Coronary artery (tissue), 2 donors: ENCODE data around the gene PLRG1.
A peak's percentile ranks its signal among the peaks of the same experiment; 100 is the strongest.
"Not testable (repeated sequence)": the region's sequence is repeated elsewhere in the genome, so short reads cannot be mapped to it uniquely, and the experiment has no call there.

Source experiments
- DNase-seq: peaks from one replicate; pipeline ENCODE4 v3.0.0-alpha.2; 2017; ENCODE audit warnings: low spot score
- H3K27ac ChIP-seq, 2 donors: fragments of 200-600 bp; sonication (generic); one replicate each; pipeline ENCODE4 v1.5.1; 2016 to 2019
- H3K4me3 ChIP-seq: fragments of 200-600 bp; sonication (generic); 2 replicates; pipeline ENCODE4 v1.5.1; 2016; ENCODE audit warnings: mild to moderate bottlenecking, moderate library complexity
- CTCF ChIP-seq: fragments of 200-600 bp; sonication (generic); IDR thresholded peaks from one replicate; pipeline ENCODE4 v1.5.1; 2019; ENCODE audit warnings: antibody characterized with exemption

The PLRG1 gene

GRCh38 chr4:154549894-154550790 lies at the start of gene PLRG1:
TSS of gene PLRG1 (minus strand) at chr4:154550400. CDS start at chr4:154550308, 92 bp downstream.
- DNase-seq = peak; percentile 97
- Histone ChIP-seq H3K4me3 (peak within 1 kb of the TSS; percentile 78), H3K27ac (peak within 1 kb of the TSS; percentile 75 to 92)
- TF ChIP-seq CTCF = no peak

DNA sequence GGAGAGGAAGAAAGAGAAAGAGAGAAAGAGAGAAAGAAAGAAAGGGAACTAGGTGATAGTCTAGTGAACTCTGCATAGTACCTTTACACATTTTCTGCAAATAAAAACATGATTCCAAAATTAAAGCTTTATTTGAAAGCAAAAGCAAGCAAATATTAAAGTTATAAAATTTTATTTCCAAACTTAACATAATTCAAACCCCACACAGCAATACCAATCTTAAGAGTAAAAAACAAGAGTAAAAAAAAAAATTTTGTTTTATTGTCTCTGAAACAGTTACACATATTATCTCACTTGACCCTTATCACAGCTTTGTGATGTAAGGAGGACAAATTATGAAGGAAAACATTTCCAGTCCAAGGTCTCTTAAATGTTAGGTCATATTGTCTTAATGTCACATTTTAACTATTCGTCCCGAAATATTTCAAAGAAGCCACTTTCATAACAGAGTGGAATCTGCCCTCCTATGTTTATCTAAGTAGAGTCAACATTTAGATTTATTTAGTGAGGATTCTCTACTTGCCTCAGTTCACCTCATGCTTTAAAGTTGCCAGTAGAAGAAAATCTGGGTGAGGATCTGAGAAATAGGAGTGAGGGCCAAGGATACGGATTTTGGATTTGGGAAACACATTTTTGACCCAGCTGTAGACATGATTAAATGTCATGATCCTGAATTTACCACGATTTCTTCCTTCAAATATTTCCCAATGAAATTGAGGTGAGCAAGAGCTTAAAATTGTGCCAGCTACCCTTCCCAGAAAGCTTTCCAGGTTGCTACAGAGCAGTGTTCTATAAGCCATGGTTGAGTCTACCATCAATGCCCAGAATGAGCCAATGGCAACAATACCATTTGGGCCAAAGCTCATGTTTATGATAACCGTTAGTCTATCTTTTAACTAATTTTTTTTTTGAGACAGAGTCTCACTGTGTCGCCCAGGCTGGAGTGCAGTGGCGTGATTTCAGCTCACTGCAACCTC lies 47.9 kb upstream of the PLRG1 start:
- H3K27ac ChIP-seq = no peak overlapping the region
- H3K4me3 ChIP-seq = no peak overlapping the region

DNA sequence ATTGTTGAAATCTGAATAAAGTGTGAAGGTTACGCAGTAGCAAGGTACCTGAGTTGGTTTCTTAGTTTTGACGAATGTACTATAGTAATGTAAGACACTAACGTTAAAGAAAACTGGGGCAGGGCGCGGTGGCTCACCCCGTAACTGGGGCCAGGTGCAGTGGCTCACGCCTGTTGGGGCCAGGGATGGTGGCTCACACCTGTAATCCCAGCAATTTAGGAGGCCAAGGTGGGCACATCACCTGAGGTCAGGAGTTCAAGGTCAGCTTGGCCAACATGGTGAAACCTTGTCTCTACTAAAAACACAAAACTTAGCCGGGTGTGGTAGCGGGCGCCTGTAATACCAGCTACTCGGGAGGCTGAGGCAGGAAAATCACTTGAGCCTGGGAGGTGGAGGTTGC lies 47.1 kb upstream of the PLRG1 start:
- DNase-seq, H3K27ac ChIP-seq, H3K4me3 ChIP-seq: not testable (repeated sequence)

More for the DNA sequence above, 47.9 kb upstream of the PLRG1 start:
- TF ChIP-seq CTCF = no peak
- DNase-seq = no peak

DNA sequence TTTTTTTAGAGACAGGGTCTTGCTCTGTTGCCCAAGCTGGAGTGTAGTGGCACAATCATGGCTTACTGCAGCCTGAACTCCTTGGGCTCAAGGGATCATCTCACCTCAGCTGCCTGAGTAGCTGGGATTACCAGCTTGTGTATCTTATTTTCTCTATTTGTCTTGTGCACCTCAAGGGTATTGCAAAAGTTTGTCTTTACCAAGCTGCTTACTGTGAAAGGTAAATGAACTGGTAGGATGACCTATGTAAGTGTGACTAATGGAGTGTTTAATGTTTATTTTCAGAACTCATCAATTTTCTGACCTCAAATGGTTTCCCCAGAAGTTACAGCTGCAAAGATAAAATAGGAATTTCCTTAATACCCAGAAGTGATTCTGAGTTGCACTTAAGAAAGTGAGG lies 45.6 kb upstream of the PLRG1 start:
- TF ChIP-seq CTCF = no peak
- no peak for DNase-seq
- H3K27ac ChIP-seq = no peak overlapping the region
- H3K4me3 ChIP-seq = no peak overlapping the region

DNA sequence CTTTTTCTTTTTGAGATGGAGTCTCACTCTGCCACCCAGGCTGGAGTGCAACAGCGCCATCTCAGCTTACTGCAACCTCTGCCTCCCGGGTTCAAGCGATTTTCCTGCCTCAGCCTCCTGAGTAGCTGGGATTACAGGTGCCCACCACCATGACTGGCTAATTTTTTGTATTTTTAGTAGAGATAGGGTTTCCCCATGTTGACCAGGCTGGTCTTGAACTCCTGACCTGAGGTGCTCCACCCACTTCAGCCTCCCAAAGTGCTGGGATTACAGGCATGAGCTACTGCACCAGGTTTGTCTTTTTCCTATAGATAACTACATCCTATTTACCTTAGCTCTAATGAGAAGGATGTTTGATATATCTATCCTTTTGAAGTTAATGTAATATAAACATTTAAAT lies 44.1 kb upstream of the PLRG1 start:
- H3K4me3 ChIP-seq, H3K27ac ChIP-seq, DNase-seq: not testable (repeated sequence)

DNA sequence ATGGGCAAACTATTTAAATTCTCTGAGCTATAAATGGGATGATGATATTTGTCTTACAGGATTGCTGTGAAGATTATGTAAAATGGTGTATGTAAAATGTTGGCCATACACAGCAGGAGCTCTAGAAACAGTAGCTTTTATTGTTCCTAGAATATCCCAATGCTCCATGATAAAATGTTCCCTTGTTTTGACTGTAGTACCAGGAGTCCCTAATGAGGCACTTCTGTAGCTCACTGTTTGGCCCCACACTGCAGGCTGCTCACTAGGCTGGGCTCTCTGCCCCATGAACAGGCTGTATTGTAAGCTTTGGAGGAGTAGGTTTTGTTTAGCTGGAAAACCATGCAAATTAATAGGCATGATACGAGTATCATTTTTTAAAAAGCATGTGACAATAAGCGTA lies 43.7 kb upstream of the PLRG1 start:
- Histone ChIP-seq H3K4me3 (no peak overlapping the region), H3K27ac (no peak overlapping the region)
- no peak for DNase-seq
- TF ChIP-seq CTCF = no peak

GRCh38 chr4:154591890-154592289 lies 41.7 kb upstream of the PLRG1 start:
- no peak for TF ChIP-seq CTCF
- no peak overlapping the region for H3K4me3 ChIP-seq
- H3K27ac ChIP-seq = no peak overlapping the region
- DNase-seq = no peak
